Measurements from ENCODE around the gene GTF2H1.

GTF2H1 gene

GRCh38 chr11:18408558-18409291 lies 86.4 kb downstream of the GTF2H1 start:
- H3K36me3 ChIP-seq: peaks cover 50% of the 10 kb centered on the region
- no peaks in the 10 kb centered on the region for H3K9me3 ChIP-seq (ENCODE audit: severe bottlenecking)
- DNase-seq: no peak
- no peaks in the 10 kb centered on the region for H3K27me3 ChIP-seq (ENCODE audit: insufficient read depth, low read depth, severe bottlenecking)
- H3K4me3 ChIP-seq (ENCODE audit: low read depth, low read length): no peak overlapping the region
- TF ChIP-seq, protein P1, sequence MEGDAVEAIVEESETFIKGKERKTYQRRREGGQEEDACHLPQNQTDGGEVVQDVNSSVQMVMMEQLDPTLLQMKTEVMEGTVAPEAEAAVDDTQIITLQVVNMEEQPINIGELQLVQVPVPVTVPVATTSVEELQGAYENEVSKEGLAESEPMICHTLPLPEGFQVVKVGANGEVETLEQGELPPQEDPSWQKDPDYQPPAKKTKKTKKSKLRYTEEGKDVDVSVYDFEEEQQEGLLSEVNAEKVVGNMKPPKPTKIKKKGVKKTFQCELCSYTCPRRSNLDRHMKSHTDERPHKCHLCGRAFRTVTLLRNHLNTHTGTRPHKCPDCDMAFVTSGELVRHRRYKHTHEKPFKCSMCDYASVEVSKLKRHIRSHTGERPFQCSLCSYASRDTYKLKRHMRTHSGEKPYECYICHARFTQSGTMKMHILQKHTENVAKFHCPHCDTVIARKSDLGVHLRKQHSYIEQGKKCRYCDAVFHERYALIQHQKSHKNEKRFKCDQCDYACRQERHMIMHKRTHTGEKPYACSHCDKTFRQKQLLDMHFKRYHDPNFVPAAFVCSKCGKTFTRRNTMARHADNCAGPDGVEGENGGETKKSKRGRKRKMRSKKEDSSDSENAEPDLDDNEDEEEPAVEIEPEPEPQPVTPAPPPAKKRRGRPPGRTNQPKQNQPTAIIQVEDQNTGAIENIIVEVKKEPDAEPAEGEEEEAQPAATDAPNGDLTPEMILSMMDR (IDR thresholded peaks at IDR 0.05; ENCODE audit: low read depth, low read length): no peak
- no peak overlapping the region for H3K27ac ChIP-seq

- Histone ChIP-seq H3K36me3 (no peaks in the 10 kb centered on the region), H3K27ac (no peak overlapping the region), H3K4me3 (ENCODE audit: low read depth, low read length) (no peak overlapping the region), H3K27me3 (ENCODE audit: insufficient read depth, low read depth, severe bottlenecking) (no peaks in the 10 kb centered on the region), H3K9me3 (ENCODE audit: severe bottlenecking) (no peaks in the 10 kb centered on the region)
- TF ChIP-seq, protein P1 (IDR thresholded peaks at IDR 0.05; ENCODE audit: low read depth, low read length): no peak
- DNase-seq: no peak
Measured at GRCh38 chr11:18416459-18416858, 94.1 kb downstream of the GTF2H1 start.

All from WERI-Rb-1 (cell line).